H1 (cell line): ENCODE results near the gene CHD6. TPM values are rescaled to one million over a fixed set of nuclear protein-coding genes. Genes with fewer than 3 reads are reported as not detected.

Experiments
- SRF ChIP-seq: IDR thresholded peaks from 2 replicates; pipeline ENCODE4 v1.6.1; 2011; ENCODE audit warnings: mild to moderate bottlenecking, low read depth, low read length, moderate library complexity
- polyA plus RNA-seq, 7 experiments: library from polyadenylated mRNA; depleted of rRNA in 3 of 7; stranded (reverse) in 5 of 7; unstranded in 2 of 7; fragments of >200 nt in 5 of 7; fragments of 200-250 nt in 2 of 7; gene quantifications; 1 replicate in 5 of 7; 2 replicates in 1 of 7; 4 replicates in 1 of 7; pipeline versions ENCODE4 v1.2.1 to v1.2.3, GENCODE V29; 2011 to 2013; ENCODE audit warnings: missing spikeins in 2 of 7, mixed read lengths in 2 of 7
- total RNA-seq: library from RNA; stranded (reverse); fragmentation: NEBNext Ultra II Directional; extraction: Animal tissue kit (Norgen Biotek cat#: 25700); gene quantifications from 2 replicates; pipeline ENCODE4 v1.2.1, GENCODE V29; 2021
- TF ChIP-seq, protein P1 (sequence below): IDR thresholded peaks from 2 replicates; pipeline ENCODE4 v1.6.1; 2012; ENCODE audit warnings: low read length, inconsistent platforms

The CHD6 gene
- total and polyA plus RNA-seq, 2 of the 8 experiments (the other 6 are each of a cell fraction or from before 2014, with no cell fraction given): 11.1 to 62.9 TPM

DNA sequence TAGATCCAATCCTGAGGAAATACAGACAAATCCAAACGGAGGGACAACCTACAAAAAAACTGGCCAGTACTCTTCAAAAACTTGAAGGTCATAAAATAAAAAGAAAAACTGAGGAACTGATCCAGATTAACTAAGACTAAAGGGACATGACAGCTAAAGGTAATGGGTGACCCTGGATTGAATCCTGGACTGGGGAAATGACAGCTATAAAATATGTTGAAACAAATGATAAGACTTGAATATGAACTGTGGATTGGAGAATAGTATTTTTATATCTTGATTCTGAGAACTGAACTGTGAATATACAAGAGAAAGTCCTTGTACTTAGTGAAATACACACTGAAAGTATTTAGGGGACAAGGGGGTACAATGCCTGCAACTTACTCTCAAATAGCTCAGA lies 154.6 kb downstream of the CHD6 start (continued):
- TF ChIP-seq, protein P1, sequence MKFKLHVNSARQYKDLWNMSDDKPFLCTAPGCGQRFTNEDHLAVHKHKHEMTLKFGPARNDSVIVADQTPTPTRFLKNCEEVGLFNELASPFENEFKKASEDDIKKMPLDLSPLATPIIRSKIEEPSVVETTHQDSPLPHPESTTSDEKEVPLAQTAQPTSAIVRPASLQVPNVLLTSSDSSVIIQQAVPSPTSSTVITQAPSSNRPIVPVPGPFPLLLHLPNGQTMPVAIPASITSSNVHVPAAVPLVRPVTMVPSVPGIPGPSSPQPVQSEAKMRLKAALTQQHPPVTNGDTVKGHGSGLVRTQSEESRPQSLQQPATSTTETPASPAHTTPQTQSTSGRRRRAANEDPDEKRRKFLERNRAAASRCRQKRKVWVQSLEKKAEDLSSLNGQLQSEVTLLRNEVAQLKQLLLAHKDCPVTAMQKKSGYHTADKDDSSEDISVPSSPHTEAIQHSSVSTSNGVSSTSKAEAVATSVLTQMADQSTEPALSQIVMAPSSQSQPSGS: no peak
- no peak for TF ChIP-seq SRF
